MM.1S (cell line): Measurements from ENCODE around the gene KRT4.

ENCODE experiments used
- EZH2 ChIP-seq: fragments of 300-600 bp; sonication (generic); optimal IDR thresholded peaks from 2 replicates; pipeline ENCODE3; 2017; ENCODE audit warnings: low read depth, mild to moderate bottlenecking, antibody characterized with exemption, low read length, mixed read lengths
- TF ChIP-seq, protein P1 (sequence below): fragments of 300-600 bp; sonication (generic); IDR thresholded peaks from 2 replicates; pipeline ENCODE4 v1.5.1; 2016; ENCODE audit warnings: antibody characterized with exemption, low read length, mixed read lengths

DNA sequence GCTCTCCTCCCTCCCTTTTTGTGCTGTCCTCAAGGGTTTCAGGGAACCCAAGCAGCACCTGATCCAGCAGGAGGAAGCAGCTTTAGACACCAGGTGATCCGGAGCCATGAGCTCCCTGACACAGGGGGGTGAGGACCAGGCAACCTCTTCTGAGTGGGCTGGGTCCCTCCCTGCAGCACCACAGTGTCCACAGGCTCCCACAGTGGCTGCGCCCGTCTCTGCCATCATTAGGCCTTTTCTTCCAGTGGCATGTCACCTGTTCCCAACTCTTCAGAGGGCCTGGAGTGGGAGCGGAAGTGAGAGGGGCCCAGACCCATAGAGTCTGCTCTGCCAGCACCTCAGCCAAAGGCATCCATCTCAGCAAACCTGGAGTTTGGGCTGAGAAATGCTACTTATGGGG lies 36.4 kb downstream of the KRT4 start:
- TF ChIP-seq, protein P1, sequence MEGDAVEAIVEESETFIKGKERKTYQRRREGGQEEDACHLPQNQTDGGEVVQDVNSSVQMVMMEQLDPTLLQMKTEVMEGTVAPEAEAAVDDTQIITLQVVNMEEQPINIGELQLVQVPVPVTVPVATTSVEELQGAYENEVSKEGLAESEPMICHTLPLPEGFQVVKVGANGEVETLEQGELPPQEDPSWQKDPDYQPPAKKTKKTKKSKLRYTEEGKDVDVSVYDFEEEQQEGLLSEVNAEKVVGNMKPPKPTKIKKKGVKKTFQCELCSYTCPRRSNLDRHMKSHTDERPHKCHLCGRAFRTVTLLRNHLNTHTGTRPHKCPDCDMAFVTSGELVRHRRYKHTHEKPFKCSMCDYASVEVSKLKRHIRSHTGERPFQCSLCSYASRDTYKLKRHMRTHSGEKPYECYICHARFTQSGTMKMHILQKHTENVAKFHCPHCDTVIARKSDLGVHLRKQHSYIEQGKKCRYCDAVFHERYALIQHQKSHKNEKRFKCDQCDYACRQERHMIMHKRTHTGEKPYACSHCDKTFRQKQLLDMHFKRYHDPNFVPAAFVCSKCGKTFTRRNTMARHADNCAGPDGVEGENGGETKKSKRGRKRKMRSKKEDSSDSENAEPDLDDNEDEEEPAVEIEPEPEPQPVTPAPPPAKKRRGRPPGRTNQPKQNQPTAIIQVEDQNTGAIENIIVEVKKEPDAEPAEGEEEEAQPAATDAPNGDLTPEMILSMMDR: no peak
- TF ChIP-seq EZH2: no peak
